WTC11 (cell line): Measurements from ENCODE around the gene SBF2. TPM values are rescaled to one million over a fixed set of nuclear protein-coding genes. Genes with fewer than 3 reads are reported as not detected.

ENCODE experiments used
- ATAC-seq: fragments of 200-7000 bp; cut with Tn5 transposase; 2 replicates; pipeline ENCODE4 v1.10.0; 2021; ENCODE audit warnings: mild to moderate bottlenecking, moderate library complexity
- CTCF ChIA-PET: fragments of 300-600 bp; sonication (Branson Sonifier 250); formaldehyde crosslinking; loops from one replicate; lab custom pipeline; 2021; ENCODE audit warnings: antibody characterized with exemption; lab: Charles Lee
- POLR2A ChIA-PET: fragments of 350-600 bp; sonication (Branson Sonifier 250); formaldehyde crosslinking; loops from one replicate; lab custom pipeline; 2021; ENCODE audit warnings: antibody characterized with exemption; lab: Charles Lee
- DNase-seq: peaks from one replicate; pipeline ENCODE4 v3.0.0; 2021; ENCODE audit warnings: low spot score
- H3K27ac Mint-ChIP-seq: 2 replicates; pipeline ENCODE4 v1.8.0; 2021; ENCODE audit warnings: mixed read lengths
- H3K27me3 Mint-ChIP-seq: 2 replicates; pipeline ENCODE4 v1.8.0; 2021; ENCODE audit warnings: low read depth, mild to moderate bottlenecking, moderate library complexity, mixed read lengths
- H3K36me3 Mint-ChIP-seq: 2 replicates; pipeline ENCODE4 v1.8.0; 2021; ENCODE audit warnings: mixed read lengths
- H3K4me1 Mint-ChIP-seq: 2 replicates; pipeline ENCODE4 v1.8.0; 2022; ENCODE audit warnings: mixed read lengths
- H3K4me3 Mint-ChIP-seq: 2 replicates; pipeline ENCODE4 v1.8.0; 2021; ENCODE audit warnings: mild to moderate bottlenecking, moderate library complexity, mixed read lengths
- H3K9me3 Mint-ChIP-seq: 2 replicates; pipeline ENCODE4 v1.8.0; 2021; ENCODE audit warnings: mixed read lengths
- CBFB ChIP-seq: sonication (generic); formaldehyde crosslinking; IDR thresholded peaks from 2 replicates; pipeline ENCODE4 v1.8.1; 2022; ENCODE audit warnings: mild to moderate bottlenecking, low read depth, missing genetic modification reagents
- E2F1 ChIP-seq: sonication (generic); formaldehyde crosslinking; IDR thresholded peaks from 2 replicates; pipeline ENCODE4 v1.8.0; 2022; ENCODE audit warnings: mild to moderate bottlenecking, missing genetic modification reagents
- E2F5 ChIP-seq: sonication (generic); formaldehyde crosslinking; IDR thresholded peaks from 2 replicates; pipeline ENCODE4 v1.8.1; 2022; ENCODE audit warnings: mild to moderate bottlenecking, moderate library complexity, missing genetic modification reagents
- ELF4 ChIP-seq: sonication (generic); formaldehyde crosslinking; IDR thresholded peaks from 2 replicates; pipeline ENCODE4 v1.8.1; 2022; ENCODE audit warnings: low read depth, mild to moderate bottlenecking, moderate library complexity, missing genetic modification reagents
- ESRRA ChIP-seq: sonication (generic); formaldehyde crosslinking; IDR thresholded peaks from 2 replicates; pipeline ENCODE4 v1.8.1; 2022; ENCODE audit warnings: mild to moderate bottlenecking, missing genetic modification reagents, borderline replicate concordance
- FOXK1 ChIP-seq: sonication (generic); formaldehyde crosslinking; IDR thresholded peaks from 2 replicates; pipeline ENCODE4 v1.8.0; 2022; ENCODE audit warnings: mild to moderate bottlenecking, moderate library complexity, missing genetic modification reagents
- HMGA2 ChIP-seq: fragments of 250-450 bp; sonication (Bioruptor Pico); IDR thresholded peaks from 2 replicates; pipeline ENCODE4 v1.4.0; 2021; ENCODE audit warnings: mild to moderate bottlenecking, moderate library complexity
- IRF1 ChIP-seq: sonication (generic); formaldehyde crosslinking; IDR thresholded peaks from 2 replicates; pipeline ENCODE4 v1.8.0; 2023; ENCODE audit warnings: missing genetic modification reagents
- JAZF1 ChIP-seq: fragments of 250-450 bp; sonication (Bioruptor Pico); IDR thresholded peaks from 2 replicates; pipeline ENCODE4 v1.9.0; 2021; ENCODE audit warnings: moderate library complexity, mild to moderate bottlenecking, inconsistent platforms
- KAT7 ChIP-seq: sonication (generic); formaldehyde crosslinking; IDR thresholded peaks from 2 replicates; pipeline ENCODE4 v1.8.1; 2023; ENCODE audit warnings: missing genetic modification reagents, mild to moderate bottlenecking, borderline replicate concordance
- NFATC4 ChIP-seq: fragments of 250-450 bp; sonication (Bioruptor Pico); IDR thresholded peaks from 2 replicates; pipeline ENCODE4 v1.9.0; 2021; ENCODE audit warnings: mild to moderate bottlenecking
- NFE2L1 ChIP-seq: sonication (generic); formaldehyde crosslinking; IDR thresholded peaks from 2 replicates; pipeline ENCODE4 v1.8.1; 2023; ENCODE audit warnings: missing genetic modification reagents
- NR2C2 ChIP-seq: sonication (generic); formaldehyde crosslinking; IDR thresholded peaks from 2 replicates; pipeline ENCODE4 v1.8.0; 2022; ENCODE audit warnings: mild to moderate bottlenecking, missing genetic modification reagents
- USF2 ChIP-seq: sonication (generic); formaldehyde crosslinking; IDR thresholded peaks from 2 replicates; pipeline ENCODE4 v1.8.1; 2023; ENCODE audit warnings: mild to moderate bottlenecking, missing genetic modification reagents, moderate library complexity
- ZBTB21 ChIP-seq: sonication (generic); formaldehyde crosslinking; IDR thresholded peaks from 2 replicates; pipeline ENCODE4 v1.8.1; 2023; ENCODE audit warnings: mild to moderate bottlenecking, missing genetic modification reagents, borderline replicate concordance
- ZNF219 ChIP-seq: sonication (generic); formaldehyde crosslinking; IDR thresholded peaks from 2 replicates; pipeline ENCODE4 v1.8.0; 2023; ENCODE audit warnings: missing genetic modification reagents, mild to moderate bottlenecking, borderline replicate concordance
- ZNF232 ChIP-seq: sonication (generic); formaldehyde crosslinking; IDR thresholded peaks from 2 replicates; pipeline ENCODE4 v1.8.0; 2022; ENCODE audit warnings: mild to moderate bottlenecking, missing genetic modification reagents
- ZNF281 ChIP-seq: sonication (generic); formaldehyde crosslinking; IDR thresholded peaks from 2 replicates; pipeline ENCODE4 v1.8.0; 2023; ENCODE audit warnings: mild to moderate bottlenecking, missing genetic modification reagents
- ZNF396 ChIP-seq: fragments of 250-450 bp; sonication (Bioruptor Pico); IDR thresholded peaks from 2 replicates; pipeline ENCODE4 v1.8.0; 2021; ENCODE audit warnings: mild to moderate bottlenecking, moderate library complexity, borderline replicate concordance
- ZNF416 ChIP-seq: fragments of 250-450 bp; sonication (Bioruptor Pico); IDR thresholded peaks from 2 replicates; pipeline ENCODE4 v1.9.0; 2021; ENCODE audit warnings: mild to moderate bottlenecking, inconsistent platforms
- total RNA-seq: library from RNA; stranded (reverse); gene quantifications from 3 replicates; pipeline ENCODE4 v1.2.3, GENCODE V29; 2021

The SBF2 gene
- total RNA-seq, 1 experiment from 2014 or later, result 47.6 TPM

- TF ChIP-seq USF2 (CRISPR knock-in tag) (no peak), NR2C2 (CRISPR knock-in tag) (no peak), HMGA2 (CRISPR knock-in tag) (no peak), ELF4 (no peak), ZNF416 (CRISPR knock-in tag) (no peak), CBFB (CRISPR knock-in tag) (no peak), KAT7 (CRISPR knock-in tag) (no peak), ZBTB21 (CRISPR knock-in tag) (no peak), ZNF281 (CRISPR knock-in tag) (no peak), NFATC4 (CRISPR knock-in tag) (no peak), FOXK1 (CRISPR knock-in tag) (no peak), ZNF219 (CRISPR knock-in tag) (no peak)
- no peak overlapping the region for H3K4me3 Mint-ChIP-seq
- H3K27me3 Mint-ChIP-seq, result no peaks in the 10 kb centered on the region
- ChIA-PET CTCF (interaction anchor here (1.7 kb wide), 1 partner anchor 22 kb away, joined by 3 read pairs; the partner anchor contains the start of gene ADM), POLR2A (interaction anchor here (0.7 kb wide), 1 partner anchor 24 kb away, joined by 3 read pairs; no protein-coding TSS in a partner anchor)
- DNase-seq (no peak), ATAC-seq (no peak)
- H3K4me1 Mint-ChIP-seq, result peaks cover 14% of the 10 kb centered on the region
- 0 out of 2 replicates have a peak, but pooled peaks cover 3% of the 10 kb centered on the region for H3K36me3 Mint-ChIP-seq
- H3K27ac Mint-ChIP-seq, result no peak overlapping the region
- H3K9me3 Mint-ChIP-seq, result no peaks in the 10 kb centered on the region
Observed at GRCh38 chr11:10282117-10282516, 11.9 kb downstream of the SBF2 start.

GRCh38 chr11:10275714-10276113, 18.3 kb downstream of the SBF2 start:
- TF ChIP-seq E2F1 (CRISPR knock-in tag) (no peak), NFE2L1 (CRISPR knock-in tag) (no peak), FOXK1 (CRISPR knock-in tag) (no peak), CBFB (CRISPR knock-in tag) (no peak), ESRRA (CRISPR knock-in tag) (no peak), ZNF396 (CRISPR knock-in tag) (no peak), IRF1 (CRISPR knock-in tag) (no peak), ZNF232 (CRISPR knock-in tag) (no peak), HMGA2 (CRISPR knock-in tag) (no peak), JAZF1 (CRISPR knock-in tag) (no peak), E2F5 (no peak)
- no peak overlapping the region for H3K4me3 Mint-ChIP-seq
- H3K27me3 Mint-ChIP-seq, result no peaks in the 10 kb centered on the region
- ChIA-PET CTCF (no interaction called here), POLR2A (no interaction called here)
- peaks cover 29% of the 10 kb centered on the region for H3K4me1 Mint-ChIP-seq
- H3K36me3 Mint-ChIP-seq, result no peaks in the 10 kb centered on the region
- no peaks in the 10 kb centered on the region for H3K9me3 Mint-ChIP-seq
- ATAC-seq, result no peak
- no peak overlapping the region; the same call in 1 of the 2 replicates for H3K27ac Mint-ChIP-seq
- DNase-seq, result no peak
